GM12865 (cell line): ENCODE data around the gene ABHD3.
"Not testable (repeated sequence)": the region's sequence is repeated elsewhere in the genome, so short reads cannot be mapped to it uniquely, and the experiment has no call there.

ENCODE experiments used
- DNase-seq: peaks from one replicate; pipeline ENCODE4 v3.0.0; 2010; ENCODE audit warnings: low read depth
- H3K4me3 ChIP-seq: 2 replicates; pipeline ENCODE4 v1.5.1; 2011; ENCODE audit warnings: mild to moderate bottlenecking, low read depth, low read length, control low read depth
- CTCF ChIP-seq: IDR thresholded peaks from 2 replicates; pipeline ENCODE4 v1.5.1; 2011; ENCODE audit warnings: low read length, control low read depth, low read depth, inconsistent platforms; ENCODE audit not compliant: insufficient read depth; ENCODE audit errors: missing control alignments

ABHD3 gene

GRCh38 chr18:21653361-21653760, 51.2 kb downstream of the ABHD3 start:
- no peak overlapping the region for H3K4me3 ChIP-seq
- TF ChIP-seq CTCF: no peak
- DNase-seq: no peak

- H3K4me3 ChIP-seq: no peak overlapping the region
- no peak for DNase-seq
- TF ChIP-seq CTCF: no peak
Observed at GRCh38 chr18:21652073-21652472, 52.5 kb downstream of the ABHD3 start.

- no peak overlapping the region for H3K4me3 ChIP-seq
- TF ChIP-seq CTCF: no peak
- no peak for DNase-seq
Observed at GRCh38 chr18:21650311-21650710, 54.3 kb downstream of the ABHD3 start.

- H3K4me3 ChIP-seq, DNase-seq: not testable (repeated sequence)
Observed at GRCh38 chr18:21640375-21640774, 64.2 kb downstream of the ABHD3 start.

- DNase-seq: no peak
- no peak for TF ChIP-seq CTCF
- H3K4me3 ChIP-seq: no peak overlapping the region
Observed at GRCh38 chr18:21638822-21639221, 65.8 kb downstream of the ABHD3 start.

GRCh38 chr18:21636769-21637168, 67.8 kb downstream of the ABHD3 start:
- DNase-seq: no peak
- no peak overlapping the region for H3K4me3 ChIP-seq
- no peak for TF ChIP-seq CTCF

- no peak overlapping the region for H3K4me3 ChIP-seq
- no peak for TF ChIP-seq CTCF
- no peak for DNase-seq
Observed at GRCh38 chr18:21634588-21635199, 69.9 kb downstream of the ABHD3 start.
